Activated CD4-positive, alpha-beta T cell treated with anti-CD3 and anti-CD28 coated beads for 4 hours (primary cell): ENCODE measurements around the gene LRP1B.

Experiments
- DNase-seq, 2 donors: peaks; one replicate each; pipeline ENCODE4 v3.0.0-alpha.2; 2020

The LRP1B gene

GRCh38 chr2:141943918-141944317 is 186.9 kb downstream of the LRP1B start:
- no peak for DNase-seq

- no peak for DNase-seq
These were observed 188.6 kb downstream of the LRP1B start for GRCh38 chr2:141942006-141942789.

DNA sequence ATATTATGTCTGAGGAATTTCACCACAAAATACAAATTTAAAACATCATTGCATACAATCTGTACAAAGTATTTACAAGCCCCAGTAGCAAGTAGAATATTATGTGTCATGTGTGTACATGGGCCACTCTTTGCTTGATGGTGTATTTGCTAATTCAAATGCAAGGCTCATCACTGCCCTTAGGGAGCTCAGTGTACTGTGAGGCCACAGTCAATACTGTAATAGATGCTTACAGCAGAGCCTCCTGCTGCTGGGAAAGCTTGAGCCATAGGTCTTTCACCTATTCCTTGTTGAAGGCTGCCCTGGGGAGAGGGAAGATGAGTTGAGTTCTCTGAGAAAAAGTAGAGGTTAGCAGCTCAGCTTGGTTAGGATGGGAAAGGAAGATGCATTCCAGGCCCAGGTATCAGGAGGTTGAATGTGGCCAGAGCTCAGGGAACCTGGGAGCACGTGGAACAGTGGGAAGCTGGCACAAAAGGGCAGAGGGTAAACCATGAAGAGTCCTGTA is 189.6 kb downstream of the LRP1B start:
- DNase-seq = no peak

- no peak for DNase-seq
These were observed 190.1 kb downstream of the LRP1B start for GRCh38 chr2:141940709-141941108.

GRCh38 chr2:141933226-141933625 is 197.6 kb downstream of the LRP1B start:
- no peak for DNase-seq

GRCh38 chr2:141932261-141932660 is 198.6 kb downstream of the LRP1B start:
- DNase-seq = no peak

GRCh38 chr2:141931797-141932196 is 199.0 kb downstream of the LRP1B start:
- no peak for DNase-seq

DNA sequence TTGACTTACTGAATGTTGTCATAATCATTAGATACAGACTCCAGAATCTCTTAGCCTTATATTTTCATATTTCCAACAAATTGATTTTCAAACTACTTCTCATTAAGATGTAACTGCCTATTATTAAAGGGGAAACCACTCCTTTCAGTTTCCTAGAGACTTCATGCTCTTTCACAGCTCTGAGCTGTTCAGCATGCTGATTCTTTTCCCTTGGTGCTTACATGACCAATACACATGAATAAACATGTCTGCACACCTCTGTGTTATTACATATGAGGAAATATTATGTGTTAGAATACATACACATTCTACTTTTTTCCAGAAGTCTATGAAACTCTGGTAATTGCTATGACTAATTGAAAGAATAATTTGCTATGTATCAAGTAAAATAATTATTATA is 200.0 kb downstream of the LRP1B start:
- DNase-seq = no peak

GRCh38 chr2:141929331-141930252 is 201.2 kb downstream of the LRP1B start:
- no peak for DNase-seq

- no peak for DNase-seq
These were observed 202.3 kb downstream of the LRP1B start for GRCh38 chr2:141928476-141928875.

DNA sequence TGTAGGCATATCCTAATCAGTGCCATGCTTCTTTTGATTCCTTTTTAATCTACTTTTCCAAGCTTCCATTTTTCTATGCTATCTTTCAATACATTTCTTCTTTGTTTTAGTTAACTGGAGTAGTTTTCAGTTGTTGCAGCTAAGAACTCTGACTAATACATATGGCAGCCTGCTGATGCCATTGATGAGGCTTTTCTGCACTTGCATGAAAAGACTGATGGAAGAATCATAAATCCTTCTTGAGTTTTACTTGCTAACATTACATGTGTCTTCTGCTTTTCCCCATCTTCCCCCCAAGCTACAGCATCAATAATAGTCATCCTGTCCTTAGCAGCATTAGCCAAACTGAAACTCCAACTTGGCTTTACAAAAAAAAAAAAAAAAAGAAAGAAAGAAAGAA is 203.3 kb downstream of the LRP1B start:
- no peak for DNase-seq

GRCh38 chr2:141925511-141925910 is 205.3 kb downstream of the LRP1B start:
- DNase-seq = no peak

- no peak for DNase-seq
These were observed 207.2 kb downstream of the LRP1B start for GRCh38 chr2:141923657-141924056.

GRCh38 chr2:141911485-141912066 is 219.2 kb downstream of the LRP1B start:
- DNase-seq = no peak

GRCh38 chr2:141906678-141907077 is 224.1 kb downstream of the LRP1B start:
- no peak for DNase-seq

DNA sequence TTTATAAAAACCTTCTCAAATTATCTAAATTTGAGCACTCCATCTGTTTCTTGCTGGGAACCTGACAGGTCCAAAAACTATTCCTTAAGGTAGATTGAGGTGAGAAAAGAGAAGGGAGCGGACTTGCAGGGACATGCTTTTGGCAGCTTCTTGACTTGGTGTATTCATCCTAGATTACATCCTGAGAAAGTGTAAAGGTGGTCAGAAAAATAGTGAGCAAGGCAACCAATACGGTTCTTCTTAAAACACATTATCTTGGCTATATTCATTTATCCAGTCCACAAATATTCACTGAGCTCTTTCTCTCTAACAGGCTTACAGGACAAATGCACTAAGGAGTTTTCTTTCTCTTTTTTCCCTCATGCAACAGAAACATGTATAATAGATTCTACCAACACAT is 230.0 kb downstream of the LRP1B start:
- DNase-seq = no peak

GRCh38 chr2:141899740-141900139 is 231.1 kb downstream of the LRP1B start:
- DNase-seq = no peak

GRCh38 chr2:141889788-141890187 is 241.0 kb downstream of the LRP1B start:
- DNase-seq = no peak

DNA sequence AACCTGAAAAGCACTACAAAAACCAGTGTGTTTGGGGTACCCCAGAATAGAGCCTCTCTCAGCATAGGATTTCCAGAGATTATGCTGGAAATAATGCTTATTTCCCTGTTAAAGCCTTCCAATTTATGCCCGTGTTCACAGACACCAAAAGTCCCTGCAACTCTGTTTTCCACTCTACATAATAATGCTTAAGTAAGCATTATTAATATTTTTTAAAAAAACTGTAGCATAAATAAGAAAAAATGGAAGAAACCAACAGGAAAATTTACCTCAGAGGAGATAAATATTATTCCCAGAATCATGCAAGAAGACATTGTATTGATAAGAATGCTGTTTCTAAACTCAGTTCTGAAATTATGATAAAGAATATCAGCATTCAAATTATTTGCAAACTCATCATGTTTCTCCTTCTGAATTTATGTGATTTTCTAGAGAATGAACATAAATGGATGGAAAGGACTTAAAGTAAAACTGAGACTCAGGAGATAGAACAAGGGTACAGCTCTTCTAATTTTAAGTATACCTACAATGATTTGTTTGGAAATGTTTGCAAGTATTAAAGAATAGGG is 241.7 kb downstream of the LRP1B start:
- DNase-seq = no peak

GRCh38 chr2:141887363-141887762 is 243.5 kb downstream of the LRP1B start:
- DNase-seq = no peak

DNA sequence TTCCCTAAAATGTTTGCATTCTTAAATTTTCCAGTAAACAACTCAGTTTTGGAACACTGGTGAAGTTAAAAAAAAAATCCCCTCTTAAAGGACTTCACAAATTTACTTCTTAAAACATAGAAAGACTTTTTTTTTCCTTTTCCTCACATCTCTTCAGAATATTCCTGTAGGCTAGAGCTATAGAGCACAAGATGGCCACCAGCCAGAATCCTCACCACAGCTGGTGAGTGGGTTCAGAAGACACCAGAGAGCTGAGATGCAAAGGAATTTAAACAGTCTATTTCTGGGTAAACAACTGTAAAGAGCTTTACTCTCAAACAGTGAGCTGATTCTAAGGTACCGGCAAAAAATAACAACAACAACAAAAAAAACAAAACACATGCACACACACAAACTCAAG is 252.8 kb downstream of the LRP1B start:
- DNase-seq = no peak

GRCh38 chr2:141871913-141872634 is 258.7 kb downstream of the LRP1B start:
- DNase-seq = no peak
